Aorta (tissue), 5 donors: ENCODE results near the gene NOTO. TPM values are rescaled to one million over a fixed set of nuclear protein-coding genes. Genes with fewer than 3 reads are reported as not detected.
A peak's percentile ranks its signal among the peaks of the same experiment; 100 is the strongest.
"Not testable (repeated sequence)": the region's sequence is repeated elsewhere in the genome, so short reads cannot be mapped to it uniquely, and the experiment has no call there.

ENCODE experiments used
- ATAC-seq: fragments of 200-7000 bp; cut with Tn5 transposase; one replicate; pipeline ENCODE4 v1.9.1; 2022; ENCODE audit warnings: moderate library complexity; ENCODE audit not compliant: low FRiP score
- DNase-seq, 2 donors: peaks; one replicate each; pipeline ENCODE4 v3.0.0-alpha.2; 2020
- H3K27ac ChIP-seq, 2 donors: one replicate each; pipeline ENCODE4 v1.5.1; 2013; ENCODE audit warnings: low read length in 2 of 2, mild to moderate bottlenecking in 2 of 2, moderate library complexity in 2 of 2, control low read depth in 1 of 2, inconsistent platforms in 1 of 2, low read depth in 1 of 2
- H3K27me3 ChIP-seq, 2 donors: one replicate each; pipeline ENCODE4 v1.6.1; 2013; ENCODE audit warnings: control low read depth in 1 of 2, low read length in 1 of 2, mild to moderate bottlenecking in 1 of 2, moderate library complexity in 1 of 2; ENCODE audit not compliant: insufficient read depth in 2 of 2, control insufficient read depth in 1 of 2
- H3K36me3 ChIP-seq, 2 donors: one replicate each; pipeline ENCODE4 v1.6.1; 2013; ENCODE audit warnings: control low read depth in 1 of 2, low read length in 1 of 2, mild to moderate bottlenecking in 1 of 2; ENCODE audit not compliant: insufficient read depth in 2 of 2, control insufficient read depth in 1 of 2
- H3K4me1 ChIP-seq, 2 donors: one replicate each; pipeline ENCODE4 v1.6.1; 2013; ENCODE audit warnings: low read length in 2 of 2, control low read depth in 1 of 2, mild to moderate bottlenecking in 1 of 2, moderate library complexity in 1 of 2; ENCODE audit not compliant: insufficient read depth in 2 of 2, control insufficient read depth in 1 of 2
- H3K4me3 ChIP-seq, 2 donors: one replicate each; pipeline ENCODE4 v1.5.1; 2013; ENCODE audit warnings: low read length in 2 of 2, control low read depth in 1 of 2, mild to moderate bottlenecking in 1 of 2
- H3K9me3 ChIP-seq: one replicate; pipeline ENCODE4 v1.6.1; 2013; ENCODE audit warnings: mild to moderate bottlenecking, low read length; ENCODE audit not compliant: control insufficient read depth
- WGBS, 2 donors: extraction: QIAGEN DNeasy Blood & Tissue Kit; methylation state at CpG; one replicate each; pipeline ENCODE4 v1.1.7; 2013; 5-methylcytosine and 5-hydroxymethylcytosine counted together
- intact Hi-C, 2 donors: fragments of 100-400 bp; cut with DNase I; formaldehyde crosslinking; loops; one replicate each; pipeline versions ENCODE4 v1.14.2 to v1.15.0; 2022
- polyA plus RNA-seq, 2 donors: library from polyadenylated mRNA; stranded (reverse); fragments of 200-250 nt; gene quantifications; one replicate each; pipeline ENCODE4 v1.2.3, GENCODE V29; 2013
- total RNA-seq, 2 donors: library from RNA; stranded (reverse); fragmentation: NEBNext Ultra II Directional; extraction: Animal tissue kit (Norgen Biotek cat#: 25700); gene quantifications; one replicate each; pipeline ENCODE4 v1.2.1, GENCODE V29; 2021
- donor health status: healthy with polysubstance abuse.
- donor health status: Bipolar disorder and iron deficiency.
- donor health status: DM: no; HTN: no; CAD: no.
- donor health status: DM: no; HTN: no; CAD: no.
- donor health status: DM: yes; HTN: yes; CAD: no.

NOTO gene
- total and polyA plus RNA-seq, 4 donors: not detected

DNA sequence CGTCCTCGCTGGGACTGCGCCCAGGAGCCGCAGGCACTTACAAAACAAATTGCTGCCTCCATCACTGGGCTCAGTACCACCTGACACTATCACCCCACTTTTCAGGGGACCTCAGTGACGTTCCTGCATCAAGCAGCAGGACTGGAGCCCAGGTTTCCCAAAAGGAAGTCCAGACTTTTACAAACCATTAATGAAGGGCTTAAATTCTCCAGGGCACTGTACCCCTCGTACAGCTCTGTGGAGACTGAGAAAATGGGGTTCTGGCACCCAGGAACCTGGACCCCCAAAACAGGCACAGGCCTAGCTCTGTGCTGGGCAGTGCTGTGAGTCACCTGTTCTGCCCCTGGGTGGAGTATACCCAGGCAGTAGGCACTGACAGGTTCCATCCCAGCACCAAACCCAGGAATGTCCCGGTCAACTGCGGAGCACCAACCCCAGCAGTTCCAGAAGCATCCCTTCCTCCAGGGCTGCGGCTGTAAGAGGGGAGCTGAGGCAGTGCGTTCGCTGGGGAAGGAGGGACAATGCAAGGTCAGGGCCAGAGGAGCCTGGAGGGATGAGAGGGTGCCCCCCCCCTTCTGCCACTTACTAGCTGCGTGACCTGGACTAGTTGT is 24.6 kb upstream of the NOTO start:
- ATAC-seq (no peak), DNase-seq (no peak)
- intact Hi-C loops: loop anchor here (1.0 to 10.0 kb wide), 6 partner anchors 35 to 403 kb away; partner anchors contain the start of gene CCT7 (in 1 of the 2)
- Histone ChIP-seq H3K9me3 (no peaks in the 10 kb centered on the region), H3K27me3 (no peaks in the 10 kb centered on the region), H3K27ac (no peak overlapping the region), H3K4me3 (no peak overlapping the region), H3K36me3 (no peaks in the 10 kb centered on the region), H3K4me1 (no peaks in the 10 kb centered on the region)
- WGBS, 2 donors: 11 to 14% methylated on average over 11 to 12 of the region's 12 CpGs

DNA sequence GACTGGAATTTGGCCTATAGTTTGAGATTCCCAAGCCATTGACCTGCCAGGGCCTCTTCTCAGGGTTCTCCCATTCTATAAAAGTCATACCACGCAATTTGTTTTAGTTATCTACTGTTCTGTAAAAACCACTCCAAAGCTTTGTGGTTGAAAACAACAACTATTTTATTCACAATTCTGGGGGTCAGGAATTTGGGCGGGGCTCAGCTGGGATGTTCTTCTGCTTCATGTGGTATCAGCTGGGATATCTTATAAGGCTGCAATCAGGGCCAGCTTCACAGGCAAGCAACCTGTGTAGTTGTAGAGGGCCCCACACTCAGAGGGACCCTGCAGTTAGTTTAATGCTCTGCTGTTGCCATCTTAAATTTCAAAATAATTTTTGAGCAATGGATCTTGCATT is 16.4 kb upstream of the NOTO start:
- Histone ChIP-seq H3K27ac (no peak overlapping the region), H3K27me3 (no peaks in the 10 kb centered on the region), H3K9me3 (peaks cover 2% of the 10 kb centered on the region), H3K4me1 (no peaks in the 10 kb centered on the region), H3K36me3 (no peaks in the 10 kb centered on the region), H3K4me3 (no peak overlapping the region)
- no peak for ATAC-seq
- WGBS, 2 donors: 88 to 91% methylated on average over 2 of the region's 2 CpGs
- no peak for DNase-seq
- intact Hi-C loops: no loop called here

DNA sequence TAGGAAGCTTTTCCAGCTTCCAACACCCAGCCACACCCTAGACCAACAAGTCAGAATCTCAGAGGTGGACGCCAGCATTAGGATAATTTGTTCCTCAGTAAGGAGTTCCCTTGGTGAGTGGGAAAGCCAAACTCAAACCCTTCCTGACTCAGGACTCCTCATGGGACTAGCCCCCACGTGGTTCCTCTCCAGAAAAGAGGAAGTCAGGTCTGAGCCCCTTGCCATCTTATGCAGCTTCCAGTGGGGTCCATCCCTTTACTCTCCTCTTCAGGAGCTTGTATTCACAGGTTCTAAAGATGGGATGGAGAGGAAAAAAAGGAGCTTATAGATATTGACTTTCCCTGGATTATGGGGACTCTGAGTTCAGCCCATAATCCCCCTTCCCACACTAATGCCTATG is 14.8 kb upstream of the NOTO start:
- peak; percentile 11 for ATAC-seq
- intact Hi-C loops: no loop called here
- 53 to 58% methylated on average over 2 of the region's 2 CpGs for WGBS, 2 donors
- Histone ChIP-seq H3K27ac (no peak overlapping the region), H3K4me1 (no peaks in the 10 kb centered on the region), H3K27me3 (no peaks in the 10 kb centered on the region), H3K36me3 (no peaks in the 10 kb centered on the region), H3K9me3 (peaks cover 2% of the 10 kb centered on the region), H3K4me3 (no peak overlapping the region)
- no peak for DNase-seq

DNA sequence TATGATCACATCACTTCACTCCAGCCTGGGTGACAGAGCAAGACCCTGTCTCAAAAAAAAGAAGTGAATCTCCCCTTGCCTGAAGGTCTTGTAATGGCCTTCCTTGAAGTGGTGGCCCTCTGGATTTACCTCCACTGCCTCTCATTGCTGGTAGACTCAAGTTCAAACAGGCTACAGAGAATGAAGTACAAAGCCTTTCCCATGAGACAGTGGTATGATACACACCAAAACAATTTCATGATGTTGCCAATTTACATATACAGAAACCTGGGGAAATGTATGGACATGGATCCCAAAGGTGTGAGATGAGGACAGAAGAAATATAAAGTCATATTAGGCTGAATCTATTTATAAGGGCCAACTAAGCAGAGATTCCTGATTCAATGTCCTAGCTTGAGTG is 4.8 kb upstream of the NOTO start:
- peaks cover 0 to 2% of the 10 kb centered on the region in 2 donors for H3K27me3 ChIP-seq
- no peak overlapping the region for H3K27ac ChIP-seq
- intact Hi-C loops: no loop called here

DNA sequence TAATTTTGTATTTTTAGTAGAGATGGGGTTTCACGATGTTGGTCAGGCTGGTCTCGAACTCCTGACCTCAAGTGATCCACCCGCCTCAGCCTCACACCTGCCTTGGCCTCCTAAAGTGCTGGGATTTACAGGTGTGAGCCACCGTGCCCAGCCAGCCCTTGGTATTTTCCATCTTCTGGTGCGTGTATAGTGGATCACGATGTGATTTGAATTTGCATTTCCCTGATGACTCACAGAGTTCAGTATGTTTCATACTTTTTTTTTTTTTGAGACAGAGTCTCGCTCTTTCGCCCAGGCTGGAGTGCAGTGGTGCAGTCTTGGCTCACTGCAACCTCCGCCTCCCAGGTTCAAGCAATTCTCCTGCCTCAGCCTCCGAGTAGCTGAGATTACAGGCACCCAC is 2.1 kb upstream of the NOTO start:
- ATAC-seq, H3K27me3 ChIP-seq, H3K36me3 ChIP-seq: not testable (repeated sequence)

More for the DNA sequence above, 4.8 kb upstream of the NOTO start:
- DNase-seq (no peak), ATAC-seq (no peak)
- Histone ChIP-seq H3K4me3 (no peak overlapping the region), H3K36me3 (no peaks in the 10 kb centered on the region), H3K4me1 (no peaks in the 10 kb centered on the region), H3K9me3 (no peaks in the 10 kb centered on the region)

DNA sequence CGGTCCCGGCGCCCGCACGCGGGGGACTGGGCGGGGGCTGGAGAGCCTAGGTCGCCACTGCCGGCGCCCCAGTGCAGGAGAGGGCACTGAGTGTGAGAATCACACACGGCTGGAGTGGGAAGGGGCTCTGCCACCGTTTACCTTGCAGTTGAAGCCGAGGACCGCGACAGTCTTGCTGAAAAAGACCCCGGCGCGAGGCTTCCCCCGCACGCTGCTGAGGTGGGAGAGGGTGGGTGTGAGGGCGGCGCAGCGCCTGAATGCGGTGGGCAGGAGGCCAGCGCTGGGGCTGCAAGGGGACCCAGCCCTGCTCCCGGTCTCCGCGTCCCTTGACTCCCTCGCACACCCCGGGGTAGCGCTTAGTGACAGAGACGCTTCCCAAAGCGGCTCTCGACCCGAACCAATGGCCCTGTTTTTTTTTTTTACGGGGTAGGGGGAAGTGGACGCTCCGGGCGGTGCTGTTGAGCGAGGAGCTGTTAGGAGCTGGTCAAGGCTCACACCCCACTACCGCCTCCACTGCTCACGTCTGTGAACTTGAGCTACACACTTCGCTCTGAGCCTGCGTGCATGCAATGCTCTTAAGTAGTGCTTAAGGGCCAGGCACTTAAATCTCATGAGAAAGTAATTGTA is 794 bp downstream of the NOTO start:
- Histone ChIP-seq H3K36me3 (no peaks in the 10 kb centered on the region), H3K4me1 (no peaks in the 10 kb centered on the region), H3K27ac (no peak overlapping the region), H3K27me3 (no peaks in the 10 kb centered on the region), H3K9me3 (no peaks in the 10 kb centered on the region), H3K4me3 (no peak overlapping the region)
- ATAC-seq (peak; percentile 17), DNase-seq (no peak)
- 5 to 6% methylated on average over 34 to 44 of the region's 44 CpGs for WGBS, 2 donors
- intact Hi-C loops: no loop called here

More for the DNA sequence above, 2.1 kb upstream of the NOTO start:
- intact Hi-C loops, H3K9me3 ChIP-seq, DNase-seq, H3K27ac ChIP-seq, H3K4me3 ChIP-seq, H3K4me1 ChIP-seq: not testable (repeated sequence)
- 81 to 84% methylated on average over 9 to 10 of the region's 10 CpGs for WGBS, 2 donors

DNA sequence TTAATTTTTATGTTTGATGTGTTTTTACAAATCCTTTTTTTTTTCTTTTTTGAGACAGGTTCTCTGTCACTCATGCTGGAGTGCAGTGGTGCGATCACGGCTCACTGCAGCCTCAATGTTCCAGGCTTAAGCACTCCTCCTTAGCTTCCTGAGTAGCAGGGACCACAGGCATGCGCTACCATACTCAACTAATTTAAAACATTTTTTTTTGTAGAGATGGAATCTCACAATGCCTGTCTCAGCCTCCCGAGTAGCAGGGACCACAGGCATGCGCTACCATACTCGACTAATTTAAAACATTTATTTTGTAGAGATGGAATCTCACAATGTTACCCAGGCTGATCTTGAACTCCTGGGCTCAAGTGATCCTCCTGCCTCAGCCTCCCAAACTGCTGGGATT is 3.2 kb downstream of the NOTO start:
- Histone ChIP-seq H3K4me1 (no peaks in the 10 kb centered on the region), H3K27me3 (no peaks in the 10 kb centered on the region), H3K9me3 (no peaks in the 10 kb centered on the region), H3K27ac (no peak overlapping the region), H3K4me3 (no peak overlapping the region), H3K36me3 (no peaks in the 10 kb centered on the region)
- ATAC-seq (no peak), DNase-seq (no peak)
- 86 to 89% methylated on average over 6 of the region's 6 CpGs for WGBS, 2 donors
- intact Hi-C loops: no loop called here

DNA sequence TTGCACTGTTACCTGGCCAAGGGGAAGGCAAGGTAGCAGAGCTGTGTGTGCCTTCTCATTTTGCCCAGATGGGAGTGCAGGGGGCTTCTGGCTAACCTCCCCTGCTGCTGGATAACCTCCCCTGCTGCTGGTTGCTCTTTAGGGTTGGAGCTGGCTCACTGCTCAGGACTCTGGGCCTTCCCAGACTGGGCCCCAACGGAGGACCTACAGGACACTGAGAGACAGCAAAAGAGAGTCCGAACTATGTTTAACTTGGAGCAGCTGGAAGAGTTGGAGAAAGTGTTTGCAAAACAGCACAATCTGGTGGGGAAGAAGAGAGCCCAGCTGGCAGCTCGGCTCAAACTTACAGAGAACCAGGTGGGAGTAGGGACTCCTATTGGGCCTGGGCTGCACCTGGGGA is 5.9 kb downstream of the NOTO start:
- Histone ChIP-seq H3K27ac (no peak overlapping the region), H3K36me3 (no peaks in the 10 kb centered on the region), H3K4me3 (no peak overlapping the region), H3K4me1 (no peaks in the 10 kb centered on the region), H3K9me3 (no peaks in the 10 kb centered on the region), H3K27me3 (no peaks in the 10 kb centered on the region)
- intact Hi-C loops: loop anchor here in 1 of 2 donors (2.0 kb wide), 1 partner anchor 51 kb away; no protein-coding TSS in a partner anchor
- 85 to 89% methylated on average over 3 of the region's 3 CpGs for WGBS, 2 donors
- DNase-seq (no peak), ATAC-seq (no peak)

DNA sequence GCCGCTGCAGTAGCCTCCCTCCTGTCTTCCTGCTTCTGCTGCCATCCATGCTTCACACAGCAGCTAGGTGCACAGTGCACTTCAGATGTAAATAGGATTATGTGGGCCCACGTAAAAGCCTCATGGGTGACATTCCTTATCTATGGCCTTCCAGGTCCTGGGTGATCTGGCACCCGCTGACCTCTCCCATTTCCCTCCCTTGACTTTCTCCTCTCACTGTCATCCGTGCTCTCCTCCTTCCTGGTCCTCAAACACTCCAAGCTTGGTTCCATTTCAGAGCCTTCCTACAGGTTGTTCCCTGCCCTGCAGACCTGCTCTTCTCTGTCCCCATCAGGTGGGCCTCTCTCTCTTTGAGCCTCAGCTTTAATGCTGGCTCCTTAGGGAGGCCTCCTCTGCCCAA is 7.6 kb downstream of the NOTO start:
- intact Hi-C loops: loop anchor here (5.0 kb wide), 1 partner anchor 123 kb away; no protein-coding TSS in a partner anchor
- 91 to 93% methylated on average over 4 of the region's 4 CpGs for WGBS, 2 donors
- H3K4me3 ChIP-seq: no peak overlapping the region
- no peaks in the 10 kb centered on the region for H3K36me3 ChIP-seq
- H3K9me3 ChIP-seq: no peaks in the 10 kb centered on the region
- H3K4me1 ChIP-seq: no peaks in the 10 kb centered on the region
- ATAC-seq (no peak), DNase-seq (no peak)
- no peak overlapping the region for H3K27ac ChIP-seq
- H3K27me3 ChIP-seq: no peaks in the 10 kb centered on the region
